ENCODE results near the gene RRP36.

The RRP36 gene

DNA sequence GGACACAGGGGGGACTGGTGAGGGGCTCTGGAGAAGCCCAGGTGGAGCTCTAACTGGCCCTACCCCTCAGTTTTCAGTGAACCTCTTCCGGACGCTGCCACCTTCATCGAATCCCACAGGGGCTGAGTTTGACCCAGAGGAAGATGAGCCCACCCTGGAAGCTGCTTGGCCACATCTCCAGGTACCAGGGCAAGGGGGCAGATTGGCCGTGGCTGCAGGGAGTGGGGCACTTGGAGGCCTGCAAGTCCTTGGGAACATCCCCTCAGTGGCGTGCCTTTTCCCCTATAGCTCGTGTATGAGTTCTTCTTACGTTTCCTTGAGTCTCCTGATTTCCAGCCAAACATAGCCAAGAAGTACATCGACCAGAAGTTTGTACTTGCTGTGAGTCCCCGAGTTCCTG lies 14.3 kb upstream of the RRP36 start:
- no peak for DNase-seq (ENCODE audit: low read depth)

DNA sequence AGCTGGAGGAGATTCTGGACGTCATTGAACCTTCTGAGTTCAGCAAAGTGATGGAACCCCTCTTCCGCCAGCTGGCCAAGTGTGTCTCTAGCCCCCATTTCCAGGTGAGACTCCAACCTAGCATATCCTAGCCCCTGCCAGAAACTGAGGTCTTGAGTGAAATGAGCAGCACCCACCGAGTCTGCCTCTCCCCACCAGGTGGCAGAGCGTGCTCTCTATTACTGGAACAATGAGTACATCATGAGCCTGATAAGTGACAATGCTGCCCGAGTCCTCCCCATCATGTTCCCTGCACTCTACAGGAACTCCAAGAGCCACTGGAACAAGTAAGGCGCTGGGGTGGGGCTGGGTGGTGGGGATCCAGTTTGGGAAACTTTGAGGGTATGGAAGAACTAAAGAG lies 12.3 kb upstream of the RRP36 start:
- no peak for DNase-seq (ENCODE audit: low read depth)

DNA sequence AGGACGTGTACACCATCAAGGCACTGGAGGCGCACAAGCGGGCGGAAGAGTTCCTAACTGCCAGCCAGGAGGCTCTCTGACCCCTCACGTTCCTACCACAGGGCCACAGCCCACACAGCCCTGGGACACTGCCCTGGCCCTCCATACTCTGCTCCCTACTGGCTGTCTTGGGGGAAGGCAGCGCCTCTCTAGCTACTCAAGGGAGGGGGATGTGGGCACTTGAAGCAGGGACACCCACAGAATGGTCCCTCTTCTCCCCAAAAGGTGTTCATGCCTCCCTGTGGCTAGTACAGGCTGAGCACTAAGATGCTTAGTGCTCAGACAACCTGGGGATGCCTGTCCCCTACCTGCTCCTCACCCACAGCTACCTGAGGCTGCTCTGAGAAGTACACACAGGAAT lies 10.2 kb upstream of the RRP36 start:
- DNase-seq (ENCODE audit: low read depth), result no peak

GRCh38 chr6:43012364-43012763 lies 9.1 kb upstream of the RRP36 start:
- no peak for DNase-seq (ENCODE audit: low read depth)

- DNase-seq (ENCODE audit: low read depth), result peak; percentile 78
Observed at GRCh38 chr6:43013097-43013842, 8.2 kb upstream of the RRP36 start.

- peak; percentile 100 for DNase-seq (ENCODE audit: low read depth)
Observed at GRCh38 chr6:43013843-43014433, 7.5 kb upstream of the RRP36 start, which contains the start of the genes KLHDC3 and MEA1. TSS of gene KLHDC3 (plus strand) at chr6:43014249. CDS start at chr6:43017193, 2,944 bp downstream. TSS of gene MEA1 (minus strand) at chr6:43013946. CDS start at chr6:43013813, 133 bp downstream.

DNA sequence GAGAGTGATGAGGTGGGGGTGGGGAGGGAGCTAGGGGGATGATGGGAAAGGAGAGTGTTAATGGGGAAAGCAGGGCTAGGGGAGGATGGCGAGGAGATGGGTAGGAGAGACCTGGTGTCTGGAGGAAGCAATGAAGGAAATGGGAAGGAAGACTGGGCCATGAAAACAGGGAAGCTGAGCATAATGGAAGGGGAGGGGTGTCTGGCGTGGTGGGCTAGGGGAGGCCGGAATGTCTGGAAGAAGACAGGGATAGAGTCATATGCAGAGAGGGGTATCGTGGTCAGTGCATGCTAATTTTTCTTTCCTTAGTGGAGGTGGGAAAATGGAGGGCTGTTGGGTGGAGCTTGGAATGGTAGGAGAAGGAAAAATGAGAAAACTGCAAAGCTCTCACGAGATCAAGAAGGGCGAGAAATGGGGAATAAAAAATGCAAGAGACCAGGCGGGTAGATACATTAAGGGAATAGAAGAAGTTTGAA lies 7.0 kb upstream of the RRP36 start:
- no peak for DNase-seq (ENCODE audit: low read depth)

- DNase-seq (ENCODE audit: low read depth), result no peak
Observed at GRCh38 chr6:43016176-43016942, 5.1 kb upstream of the RRP36 start.

GRCh38 chr6:43016943-43017334 lies 4.5 kb upstream of the RRP36 start:
- no peak for DNase-seq (ENCODE audit: low read depth)

DNA sequence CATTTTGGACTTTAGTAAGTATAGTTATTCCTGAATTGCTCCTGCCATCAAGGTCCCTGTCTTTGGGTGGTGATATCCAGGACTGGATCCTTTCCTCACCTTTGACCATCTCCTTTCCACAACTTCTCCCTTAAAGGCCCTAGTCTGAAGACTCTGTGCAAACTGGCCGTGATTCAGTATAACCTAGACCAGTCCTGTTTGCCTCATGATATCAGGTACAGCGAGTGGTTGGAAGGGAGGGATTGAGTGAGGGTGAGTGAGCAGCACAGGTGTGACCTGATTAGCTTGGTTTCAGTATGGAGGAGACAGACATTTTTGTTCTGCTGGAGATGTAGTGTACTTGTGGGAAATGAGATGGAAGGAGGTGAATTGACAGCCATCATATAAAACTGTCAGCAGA lies 2.3 kb upstream of the RRP36 start:
- DNase-seq (ENCODE audit: low read depth), result no peak

GRCh38 chr6:43020052-43020705 lies 1.2 kb upstream of the RRP36 start:
- no peak for DNase-seq (ENCODE audit: low read depth)

- DNase-seq (ENCODE audit: low read depth), result no peak
Observed at GRCh38 chr6:43020847-43021246, 576 bp upstream of the RRP36 start.

- no peak for DNase-seq (ENCODE audit: low read depth)
Observed at GRCh38 chr6:43024436-43024835, 3.0 kb downstream of the RRP36 start.

GRCh38 chr6:43026365-43026764 lies 4.9 kb downstream of the RRP36 start:
- no peak for DNase-seq (ENCODE audit: low read depth)

DNA sequence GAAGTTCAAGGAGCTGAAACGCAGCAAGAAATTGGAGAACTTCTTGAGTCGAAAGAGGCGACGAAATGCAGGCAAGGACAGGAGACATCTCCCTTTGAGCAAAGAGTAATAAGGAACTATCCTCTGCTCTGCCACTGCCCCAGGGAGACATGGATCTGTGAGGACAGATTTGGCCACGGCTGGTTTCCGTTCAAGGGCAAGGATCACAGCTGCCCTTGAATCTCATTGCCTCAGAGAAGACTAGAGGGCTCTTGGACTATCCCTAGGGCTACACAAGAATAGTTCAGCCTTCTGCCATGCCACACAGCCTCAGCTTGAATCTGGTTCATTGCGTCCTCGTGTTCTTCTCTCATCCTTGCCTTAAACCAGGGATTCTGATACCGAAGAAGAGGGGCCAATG lies 7.7 kb downstream of the RRP36 start:
- no peak for DNase-seq (ENCODE audit: low read depth)

DNA sequence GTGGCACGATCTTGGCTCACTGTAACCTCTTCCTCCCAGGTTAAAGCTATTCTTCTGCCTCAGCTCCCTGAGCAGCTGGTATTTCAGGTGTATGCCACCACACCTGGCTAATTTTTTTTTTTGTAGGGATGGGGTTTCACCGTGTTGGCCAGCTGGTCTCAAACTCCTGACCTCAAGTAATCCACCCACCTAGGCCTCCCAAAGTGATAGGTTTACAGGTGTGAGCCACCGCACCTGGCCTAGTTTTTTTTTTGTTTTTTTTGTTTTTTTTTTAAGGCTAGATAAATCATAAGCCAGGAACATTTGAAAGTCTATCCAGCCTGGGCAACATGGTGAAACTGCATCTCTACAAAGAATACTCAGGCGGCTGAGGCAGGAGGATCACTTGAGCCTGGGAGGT lies 10.9 kb downstream of the RRP36 start:
- DNase-seq (ENCODE audit: low read depth), result no peak

DNA sequence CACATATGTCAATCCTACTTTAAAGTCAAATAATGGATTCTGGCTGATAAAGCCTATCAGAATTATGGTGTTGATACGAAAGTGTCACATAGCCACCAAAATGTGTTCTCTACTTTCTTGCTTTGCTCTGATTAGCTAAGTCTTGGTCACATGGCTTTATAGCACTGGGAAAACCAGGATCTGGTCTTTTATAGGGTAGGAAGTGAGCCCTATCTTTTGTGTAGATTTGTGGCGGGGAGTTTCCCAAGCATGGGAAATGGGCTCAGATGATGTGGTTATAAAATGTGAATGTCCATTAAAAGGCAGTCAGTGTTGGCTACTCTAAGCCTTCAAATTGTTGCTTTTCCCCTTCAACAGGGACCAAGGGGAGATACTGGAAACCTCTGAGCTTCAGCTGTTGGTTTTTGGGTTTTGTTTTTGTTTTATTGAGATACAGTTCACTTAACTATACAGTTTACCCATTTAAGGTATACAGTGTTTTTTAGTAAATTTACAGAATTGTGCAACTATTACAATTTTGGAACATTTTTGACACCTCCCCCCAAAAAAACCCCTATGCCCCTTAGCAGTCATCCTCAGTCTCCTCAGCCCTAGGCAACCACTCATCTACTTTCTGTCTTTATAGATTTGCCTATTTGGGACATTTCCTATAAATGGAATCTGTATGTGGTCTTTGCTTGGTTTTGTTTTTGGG lies 12.2 kb downstream of the RRP36 start:
- no peak for DNase-seq (ENCODE audit: low read depth)

DNA sequence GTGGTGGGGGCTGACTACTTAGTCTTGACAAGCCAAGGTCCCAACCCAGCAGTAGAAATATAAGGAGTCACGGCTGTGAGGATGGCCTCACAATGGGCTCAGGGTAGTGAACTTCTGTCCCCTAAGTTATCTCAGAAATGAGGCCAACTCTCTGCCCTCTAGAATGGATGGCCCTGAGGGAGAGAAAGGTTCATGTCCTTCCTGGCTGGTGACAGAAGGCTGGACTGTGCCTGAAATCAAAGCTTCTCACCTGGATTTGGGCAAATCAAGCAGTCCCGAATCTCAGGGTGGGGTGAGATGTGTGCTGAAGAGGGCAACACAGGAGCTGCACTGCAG lies 12.7 kb downstream of the RRP36 start:
- no peak for DNase-seq (ENCODE audit: low read depth)

- no peak for DNase-seq (ENCODE audit: low read depth)
Observed at GRCh38 chr6:43035495-43036194, 14.2 kb downstream of the RRP36 start.

- DNase-seq (ENCODE audit: low read depth), result no peak
Observed at GRCh38 chr6:43036712-43037111, 15.3 kb downstream of the RRP36 start.

DNA sequence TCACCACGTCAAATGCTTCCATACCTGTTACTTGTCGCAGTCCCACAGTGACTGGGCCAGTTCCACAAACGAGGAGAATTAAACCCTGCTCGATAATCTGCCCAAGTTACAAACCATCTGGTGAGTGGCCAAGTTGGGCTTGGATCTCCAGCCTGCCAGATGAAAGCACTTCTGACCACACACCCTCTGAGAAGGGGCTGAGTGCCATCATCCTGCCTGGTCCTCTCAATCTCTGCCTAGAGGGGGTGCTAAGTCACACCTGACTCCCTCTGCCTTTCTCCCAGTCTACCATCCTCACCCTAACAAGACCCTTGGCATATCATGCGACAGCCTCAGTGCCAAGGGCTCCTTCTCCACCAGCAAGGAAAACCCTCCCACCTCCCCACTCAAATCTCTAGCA lies 15.8 kb downstream of the RRP36 start:
- no peak for DNase-seq (ENCODE audit: low read depth)
